SU-DHL-6 (cell line): ENCODE results near the gene UNC119B.
A peak's percentile ranks its signal among the peaks of the same experiment; 100 is the strongest.

Experiments
- H2AFZ ChIP-seq: fragments of 200-600 bp; sonication (generic); 2 replicates; pipeline ENCODE4 v1.6.1; 2014; ENCODE audit warnings: low read depth, mild to moderate bottlenecking, moderate library complexity, mixed read lengths, antibody characterized with exemption, low read length; ENCODE audit not compliant: severe bottlenecking
- H3F3A ChIP-seq: fragments of 200-600 bp; shearing (Covaris generic); 2 replicates; pipeline ENCODE4 v1.6.0; 2016; ENCODE audit warnings: antibody characterized with exemption, mild to moderate bottlenecking; ENCODE audit not compliant: insufficient read depth
- H3K27ac ChIP-seq: fragments of 200-600 bp; sonication (generic); 2 replicates; pipeline ENCODE4 v1.5.1; 2016; ENCODE audit warnings: low read depth, mild to moderate bottlenecking, low read length, moderate library complexity, mixed read lengths
- H3K27me3 ChIP-seq: fragments of 200-600 bp; sonication (generic), shearing (Covaris generic); 2 replicates; pipeline ENCODE4 v1.6.0; 2014; ENCODE audit warnings: mild to moderate bottlenecking, low read length
- H3K36me3 ChIP-seq: fragments of 200-600 bp; sonication (generic); 2 replicates; pipeline ENCODE4 v1.6.1; 2014; ENCODE audit warnings: mild to moderate bottlenecking, low read length, mixed read lengths
- H3K4me2 ChIP-seq: fragments of 300-600, 200-600 bp; shearing (Covaris generic), sonication (generic); 2 replicates; pipeline ENCODE4 v1.6.0; 2014; ENCODE audit warnings: low read length, low read depth, mild to moderate bottlenecking; ENCODE audit not compliant: poor library complexity, severe bottlenecking
- H3K4me3 ChIP-seq: fragments of 200-600 bp; sonication (generic); 2 replicates; pipeline ENCODE4 v1.5.1; 2014; ENCODE audit warnings: antibody characterized with exemption, low read length, mild to moderate bottlenecking, mixed read lengths; ENCODE audit not compliant: insufficient read depth, poor library complexity, severe bottlenecking
- H3K79me2 ChIP-seq: fragments of 200-600 bp; sonication (generic); 2 replicates; pipeline ENCODE4 v1.6.1; 2014; ENCODE audit warnings: mild to moderate bottlenecking, low read length, moderate library complexity; ENCODE audit not compliant: insufficient read depth
- H3K9ac ChIP-seq: fragments of 200-600 bp; sonication (generic); 2 replicates; pipeline ENCODE4 v1.7.0; 2014; ENCODE audit warnings: mild to moderate bottlenecking, low read length
- H3K9me2 ChIP-seq: fragments of 200-600 bp; sonication (generic); replicated peaks from 2 replicates; pipeline ENCODE4 v1.6.1; 2014; ENCODE audit warnings: low read length; ENCODE audit not compliant: insufficient read depth
- H3K9me3 ChIP-seq: fragments of 200-600 bp; sonication (generic); 2 replicates; pipeline ENCODE4 v1.6.1; 2014; ENCODE audit warnings: low read length, mixed read lengths; ENCODE audit not compliant: insufficient read depth
- H4K20me1 ChIP-seq: fragments of 200-600 bp; sonication (generic); 2 replicates; pipeline ENCODE4 v1.6.1; 2014; ENCODE audit warnings: low read depth, mild to moderate bottlenecking, antibody characterized with exemption, low read length, moderate library complexity, mixed read lengths
- CTCF ChIP-seq: fragments of 200-600 bp; sonication (generic); IDR thresholded peaks from one replicate; pipeline ENCODE4 v1.5.1; 2017; ENCODE audit warnings: antibody characterized with exemption, mild to moderate bottlenecking, low read length, moderate library complexity; ENCODE audit not compliant: insufficient read depth, poor library complexity, severe bottlenecking
- EZH2phosphoT487 ChIP-seq: fragments of 200-600 bp; sonication (generic), shearing (Covaris generic); conservative IDR thresholded peaks from 2 replicates; pipeline ENCODE4 v1.6.1; 2018; ENCODE audit warnings: mild to moderate bottlenecking, antibody characterized with exemption, low read length, moderate library complexity, mixed read lengths

UNC119B gene

DNA sequence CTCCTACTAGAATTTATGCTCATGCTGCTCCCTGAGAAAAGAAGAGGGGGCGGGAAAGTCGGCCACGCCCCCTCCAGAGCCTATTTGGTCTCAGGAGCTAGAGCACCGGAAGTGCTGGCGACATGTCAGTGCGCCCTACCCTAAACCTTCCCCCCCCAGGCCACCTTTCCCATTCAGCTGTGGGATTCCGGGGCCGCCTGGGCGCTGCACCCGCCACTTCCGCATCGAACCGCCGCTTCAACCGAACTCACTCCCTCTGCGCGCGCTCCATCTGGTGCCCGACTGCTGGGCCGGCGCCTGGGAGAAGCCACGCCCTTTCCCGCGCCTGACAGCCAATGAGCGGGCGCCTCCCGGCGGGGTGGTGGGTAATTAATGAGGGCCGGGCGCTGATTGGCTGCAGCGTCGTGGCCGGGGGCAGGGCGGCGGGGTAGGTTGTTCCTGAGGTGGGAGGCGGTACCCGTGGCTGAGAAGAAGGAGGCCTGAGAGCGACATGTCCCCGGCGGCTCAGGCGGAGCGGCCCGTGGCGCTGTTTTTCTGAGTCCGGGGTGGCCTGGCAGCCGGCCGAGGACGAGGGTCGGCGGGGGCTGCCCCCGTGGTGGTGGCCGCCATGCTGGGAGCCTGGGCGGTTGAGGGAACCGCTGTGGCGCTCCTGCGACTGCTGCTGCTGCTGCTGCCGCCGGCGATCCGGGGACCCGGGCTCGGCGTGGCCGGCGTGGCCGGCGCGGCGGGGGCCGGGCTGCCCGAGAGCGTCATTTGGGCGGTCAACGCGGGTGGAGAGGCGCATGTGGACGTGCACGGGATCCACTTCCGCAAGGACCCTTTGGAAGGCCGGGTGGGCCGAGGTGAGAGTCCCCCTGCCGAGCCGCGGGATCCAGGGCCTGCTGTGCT is 23.3 kb upstream of the UNC119B start, which contains the start of gene MLEC:
TSS of gene MLEC (plus strand) at position 460 of the 888 bp plus-strand sequence. CDS start at position 608, 148 bp downstream.
- Histone ChIP-seq H3K4me3 (peak within 1 kb of the TSS; percentile 85), H3K4me2 (peak within 1 kb of the TSS; percentile 80), H4K20me1 (no peaks in the 10 kb centered on the region), H3K9me2 (no peaks in the 10 kb centered on the region), H3K36me3 (no peaks in the 10 kb centered on the region), H3K27me3 (no peaks in the 10 kb centered on the region), H3K27ac (peak within 1 kb of the TSS; percentile 93), H3K9ac (peak within 1 kb of the TSS; percentile 81), H3F3A (peaks cover 23% of the 10 kb centered on the region), H3K9me3 (no peaks in the 10 kb centered on the region), H2AFZ (peak within 1 kb of the TSS; percentile 84), H3K79me2 (peaks cover 49% of the 10 kb centered on the region)
- TF ChIP-seq CTCF (peak; percentile 29), EZH2phosphoT487 (no peak)

- H3K9ac ChIP-seq, result peak overlapping the region; percentile 81
- H3K4me2 ChIP-seq, result peak overlapping the region; percentile 80
- H3F3A ChIP-seq, result peaks cover 23% of the 10 kb centered on the region
- H3K9me2 ChIP-seq, result no peaks in the 10 kb centered on the region
- H3K36me3 ChIP-seq, result no peaks in the 10 kb centered on the region
- no peak overlapping the region for H2AFZ ChIP-seq
- no peaks in the 10 kb centered on the region for H4K20me1 ChIP-seq
- peak overlapping the region; percentile 52 for H3K27ac ChIP-seq
- no peaks in the 10 kb centered on the region for H3K27me3 ChIP-seq
- no peaks in the 10 kb centered on the region for H3K9me3 ChIP-seq
- peak overlapping the region; percentile 85 for H3K4me3 ChIP-seq
- TF ChIP-seq EZH2phosphoT487, result no peak
- TF ChIP-seq CTCF, result no peak
- H3K79me2 ChIP-seq, result peaks cover 57% of the 10 kb centered on the region
Observed at GRCh38 chr12:120687578-120688289, 22.5 kb upstream of the UNC119B start.

DNA sequence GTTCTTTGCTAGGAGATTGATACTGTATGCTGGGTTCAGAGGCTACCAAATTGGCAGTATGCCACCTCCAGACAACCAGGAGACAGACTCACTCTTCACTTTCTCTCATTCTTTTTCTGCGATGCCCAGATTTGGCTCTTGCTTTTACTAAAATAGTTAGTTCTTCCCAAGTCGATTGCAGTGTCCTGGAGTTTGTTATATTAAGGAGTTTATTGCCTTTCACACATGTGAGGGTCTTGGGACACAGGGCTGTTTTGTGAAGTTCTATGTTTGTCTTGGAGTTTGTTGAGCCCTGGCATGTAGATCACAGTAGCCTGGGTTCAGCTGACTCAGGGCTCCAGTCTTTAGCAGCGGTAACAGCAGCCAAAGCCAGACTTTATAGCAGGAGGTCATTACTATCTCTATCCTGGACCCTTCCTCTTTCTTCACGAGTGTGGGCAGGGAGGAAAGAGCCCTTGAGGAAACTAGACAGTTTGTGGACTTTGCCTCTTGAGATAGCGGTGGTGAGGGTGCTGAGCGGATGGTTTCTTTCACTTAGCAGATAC is 21.7 kb upstream of the UNC119B start:
- H4K20me1 ChIP-seq, result no peaks in the 10 kb centered on the region
- no peaks in the 10 kb centered on the region for H3K9me2 ChIP-seq
- H3K27ac ChIP-seq, result no peak overlapping the region

More for the DNA sequence above, 21.7 kb upstream of the UNC119B start:
- H3F3A ChIP-seq, result peaks cover 18% of the 10 kb centered on the region
- H3K9me3 ChIP-seq, result no peaks in the 10 kb centered on the region
- H3K4me3 ChIP-seq, result peak overlapping the region; percentile 85
- no peak overlapping the region for H2AFZ ChIP-seq
- H3K9ac ChIP-seq, result peak overlapping the region; percentile 81
- no peaks in the 10 kb centered on the region for H3K36me3 ChIP-seq
- TF ChIP-seq EZH2phosphoT487 (no peak), CTCF (no peak)
- peak overlapping the region; percentile 80 for H3K4me2 ChIP-seq
- peaks cover 64% of the 10 kb centered on the region for H3K79me2 ChIP-seq
- no peaks in the 10 kb centered on the region for H3K27me3 ChIP-seq
